ENCODE measurements around the gene PTPRS.

The PTPRS gene

GRCh38 chr19:5369304-5369703 is 28.7 kb upstream of the PTPRS start:
- TF ChIP-seq POLR2AphosphoS5 (IDR thresholded peaks at IDR 0.05; ENCODE audit: low read depth, low read length) = no peak
- TF ChIP-seq FOXP2 (optimal IDR thresholded peaks at IDR 0.05; ENCODE audit: borderline replicate concordance, extremely low read depth, extremely low read length, insufficient read depth) = no peak
- no peak for TF ChIP-seq REST (IDR thresholded peaks at IDR 0.05; ENCODE audit: insufficient read depth in 1 of 2, low read depth in 2 of 2, low read length in 2 of 2)
- TF ChIP-seq SIN3A (IDR thresholded peaks at IDR 0.05; ENCODE audit: borderline replicate concordance, insufficient read depth, low read length) = no peak
- no peak for TF ChIP-seq TAF1 (IDR thresholded peaks at IDR 0.05; ENCODE audit: borderline replicate concordance, insufficient read depth, low read length)

GRCh38 chr19:5367530-5368133 is 27.0 kb upstream of the PTPRS start:
- TF ChIP-seq TAF1 (IDR thresholded peaks at IDR 0.05; ENCODE audit: borderline replicate concordance, insufficient read depth, low read length) (no peak), REST (IDR thresholded peaks at IDR 0.05; ENCODE audit: insufficient read depth in 1 of 2, low read depth in 2 of 2, low read length in 2 of 2) (no peak), SIN3A (IDR thresholded peaks at IDR 0.05; ENCODE audit: borderline replicate concordance, insufficient read depth, low read length) (no peak), FOXP2 (optimal IDR thresholded peaks at IDR 0.05; ENCODE audit: borderline replicate concordance, extremely low read depth, extremely low read length, insufficient read depth) (no peak), POLR2AphosphoS5 (IDR thresholded peaks at IDR 0.05; ENCODE audit: low read depth, low read length) (no peak)

GRCh38 chr19:5365905-5366304 is 25.3 kb upstream of the PTPRS start:
- TF ChIP-seq TAF1 (IDR thresholded peaks at IDR 0.05; ENCODE audit: borderline replicate concordance, insufficient read depth, low read length) = no peak

- no peak for TF ChIP-seq SIN3A (IDR thresholded peaks at IDR 0.05; ENCODE audit: borderline replicate concordance, insufficient read depth, low read length)
Observed at GRCh38 chr19:5364674-5365073, 24.1 kb upstream of the PTPRS start.

- TF ChIP-seq FOXP2 (optimal IDR thresholded peaks at IDR 0.05; ENCODE audit: borderline replicate concordance, extremely low read depth, extremely low read length, insufficient read depth) (no peak), POLR2AphosphoS5 (IDR thresholded peaks at IDR 0.05; ENCODE audit: low read depth, low read length) (no peak), TAF1 (IDR thresholded peaks at IDR 0.05; ENCODE audit: borderline replicate concordance, insufficient read depth, low read length) (no peak), SIN3A (IDR thresholded peaks at IDR 0.05; ENCODE audit: borderline replicate concordance, insufficient read depth, low read length) (no peak), REST (IDR thresholded peaks at IDR 0.05; ENCODE audit: insufficient read depth in 1 of 2, low read depth in 2 of 2, low read length in 2 of 2) (no peak)
Observed at GRCh38 chr19:5361407-5361806, 20.8 kb upstream of the PTPRS start.

- TF ChIP-seq POLR2AphosphoS5 (IDR thresholded peaks at IDR 0.05; ENCODE audit: low read depth, low read length) = no peak
- TF ChIP-seq TAF1 (IDR thresholded peaks at IDR 0.05; ENCODE audit: borderline replicate concordance, insufficient read depth, low read length) = no peak
- no peak for TF ChIP-seq REST (IDR thresholded peaks at IDR 0.05; ENCODE audit: insufficient read depth in 1 of 2, low read depth in 2 of 2, low read length in 2 of 2)
- TF ChIP-seq FOXP2 (optimal IDR thresholded peaks at IDR 0.05; ENCODE audit: borderline replicate concordance, extremely low read depth, extremely low read length, insufficient read depth) = no peak
- TF ChIP-seq SIN3A (IDR thresholded peaks at IDR 0.05; ENCODE audit: borderline replicate concordance, insufficient read depth, low read length) = no peak
Observed at GRCh38 chr19:5360003-5360780, 19.6 kb upstream of the PTPRS start.

All from PFSK-1 (cell line).